Measurements from ENCODE around the gene GRIN1. TPM values are rescaled to one million over a fixed set of nuclear protein-coding genes. Genes with fewer than 3 reads are reported as not detected.

Gene GRIN1
- total and polyA plus RNA-seq, 2 of the 8 experiments (the other 6 are each of a cell fraction or from before 2014, with no cell fraction given): 0.48 to 2.1 TPM

- ChIA-PET POLR2A (ENCODE audit: partially characterized antibody) (interaction anchor here (0.8 to 2.2 kb wide), 13 partner anchors 10 to 108 kb away, joined by 3 to 21 read pairs (median 4); partner anchors contain the start of genes ANAPC2, RNF208 and SSNA1), CTCF (ENCODE audit: partially characterized antibody) (interaction anchor here (0.6 to 14.0 kb wide), 10 partner anchors 8 to 108 kb away, joined by 3 to 204 read pairs (median 4); partner anchors contain the start of genes CYSRT1, RNF208, RNF224 and SLC34A3)
- no peak for TF ChIP-seq EGR1 (IDR thresholded peaks at IDR 0.05; ENCODE audit: borderline replicate concordance, low read depth, low read length)
- TF ChIP-seq HDAC2 (IDR thresholded peaks at IDR 0.05; ENCODE audit: borderline replicate concordance in 1 of 2, low read depth in 2 of 2, low read length in 2 of 2): no peak
- no peak overlapping the region for H3K56ac ChIP-seq (replicated peaks; ENCODE audit: insufficient read length, low read depth, low read length)
- H4K5ac ChIP-seq (ENCODE audit: insufficient read length, low read depth, low read length): no peak overlapping the region
- peaks cover 3% of the 10 kb centered on the region; the same call in 1 of the 2 replicates for H3K23me2 ChIP-seq (ENCODE audit: low read depth, low read length)
- peaks cover 7 to 29% of the 10 kb centered on the region in 2 experiments for H4K20me1 ChIP-seq (replicated peaks in 1 of 2; ENCODE audit: control insufficient read depth in 1 of 2, insufficient read depth in 2 of 2, low read length in 2 of 2)
- no peaks in the 10 kb centered on the region for H3K27me3 ChIP-seq (replicated peaks in 1 of 4; ENCODE audit: control insufficient read depth in 3 of 4, extremely low read depth in 1 of 4, insufficient read depth in 3 of 4, low read length in 3 of 4)
- H3K36me3 ChIP-seq (ENCODE audit: control insufficient read depth in 2 of 4, insufficient read depth in 4 of 4, low read length in 3 of 4): no peaks in the 10 kb centered on the region
- no peak overlapping the region for H2AK5ac ChIP-seq (ENCODE audit: low read depth, low read length)
- no peak overlapping the region for H3K4ac ChIP-seq (replicated peaks; ENCODE audit: insufficient read length, low read depth, low read length)
- peak overlapping the region in 1 of 4 experiments; percentile 67; a peak in 1 of 8 replicates for H3K4me3 ChIP-seq (ENCODE audit: extremely low read depth in 1 of 4, insufficient read depth in 2 of 4, low read depth in 3 of 4, low read length in 4 of 4)
- H3K9me3 ChIP-seq (ENCODE audit: insufficient read depth in 2 of 2, low read depth in 1 of 2, low read length in 1 of 2): no peaks in the 10 kb centered on the region
- peaks cover 22% of the 10 kb centered on the region for H3K79me1 ChIP-seq (ENCODE audit: low read depth, low read length)
- H2BK120ac ChIP-seq (replicated peaks; ENCODE audit: low read depth, low read length): no peak overlapping the region
- peak overlapping the region; percentile 35; the same call in 1 of the 2 replicates for H4K8ac ChIP-seq (ENCODE audit: extremely low read depth, insufficient read depth, low read length)
- H3K14ac ChIP-seq (ENCODE audit: insufficient read length): no peak overlapping the region
- no peak overlapping the region for H2BK20ac ChIP-seq (ENCODE audit: low read length)
- H3K4me2 ChIP-seq (ENCODE audit: insufficient read depth in 1 of 2, low read depth in 2 of 2, low read length in 2 of 2): peak overlapping the region; percentile 70 to 76; a peak in 2 of 4 replicates
- H2BK12ac ChIP-seq (ENCODE audit: low read depth, low read length): no peak overlapping the region
- no peak overlapping the region for H3K9ac ChIP-seq (replicated peaks in 1 of 4; ENCODE audit: extremely low read depth in 1 of 4, low read depth in 3 of 4, low read length in 3 of 4)
- peaks cover 0 to 33% (median 17%) of the 10 kb centered on the region in 4 experiments; a peak in 6 of 7 replicates for H3K4me1 ChIP-seq (replicated peaks in 1 of 4; ENCODE audit: control insufficient read depth in 3 of 4, insufficient read depth in 4 of 4, low read length in 3 of 4)
- no peak for FAIRE-seq
- no peak overlapping the region for H2BK5ac ChIP-seq (ENCODE audit: low read depth, low read length)
- peaks cover 0 to 30% of the 10 kb centered on the region in 2 experiments; a peak in 3 of 4 replicates for H3K79me2 ChIP-seq (ENCODE audit: control insufficient read depth in 1 of 2, insufficient read depth in 2 of 2, low read length in 2 of 2)
- no peak overlapping the region for H2BK15ac ChIP-seq (ENCODE audit: low read length)
- 89% methylated on average over 14 of the region's 19 CpGs; no CpG with 5 or more reads in 1 of the 2 experiments for WGBS, 2 experiments (ENCODE audit: extremely low coverage in 1 of 2, insufficient coverage in 1 of 2, insufficient read length in 1 of 2, insufficient replicate concordance in 2 of 2, low coverage in 1 of 2, low lambda C conversion rate in 2 of 2, missing lambda C conversion rate in 1 of 2)
- H3K18ac ChIP-seq (ENCODE audit: extremely low read depth, low read length): no peak overlapping the region
- no peak for DNase-seq (ENCODE audit: low read depth in 1 of 2, low spot score in 2 of 2)
- H4K91ac ChIP-seq (replicated peaks; ENCODE audit: insufficient read length, low read length): no peak overlapping the region
- H3K23ac ChIP-seq (ENCODE audit: insufficient read length): no peak overlapping the region
- H2AFZ ChIP-seq (ENCODE audit: low read length): no peak overlapping the region
- H3K27ac ChIP-seq (ENCODE audit: low read depth, low read length): no peak overlapping the region
Observed at GRCh38 chr9:137198051-137198901, 59.3 kb downstream of the GRIN1 start.

Measured in H1 (cell line).